PC-9 (cell line): ENCODE data around the gene RNF157. TPM values are rescaled to one million over a fixed set of nuclear protein-coding genes. Genes with fewer than 3 reads are reported as not detected.
A peak's percentile ranks its signal among the peaks of the same experiment; 100 is the strongest.

Experiments used
- BruUV-seq: library from RNA; stranded (reverse); fragments of 400-500 nt; replicated peaks from 2 replicates; lab custom pipeline; 2021; lab: Mats Ljungman, UMichigan
- CTCF ChIA-PET: fragments of 300-600 bp; sonication (Branson Sonifier 250); formaldehyde crosslinking; loops from one replicate; lab custom pipeline; 2022; ENCODE audit warnings: antibody characterized with exemption; lab: Charles Lee
- POLR2A ChIA-PET: fragments of 300-600 bp; sonication (Branson Sonifier 250); formaldehyde crosslinking; loops from one replicate; lab custom pipeline; 2022; ENCODE audit warnings: antibody characterized with exemption; ENCODE audit not compliant: unreplicated experiment; lab: Charles Lee
- DNase-seq, 2 experiments: peaks; one replicate each; pipeline versions ENCODE4 v3.0.0 to v3.0.0-alpha.2; 2015 to 2022; ENCODE audit warnings: mixed read lengths in 1 of 2
- H2AFZ ChIP-seq: fragments of 200-600 bp; sonication (generic); 2 replicates; pipeline ENCODE4 v1.8.1; 2017; ENCODE audit warnings: antibody characterized with exemption
- H3F3A ChIP-seq: fragments of 200-600 bp; sonication (generic); 2 replicates; pipeline ENCODE4 v1.8.1; 2017; ENCODE audit warnings: antibody characterized with exemption, mild to moderate bottlenecking, low read depth; ENCODE audit not compliant: insufficient read depth
- H3K27ac ChIP-seq: fragments of 200-600 bp; sonication (generic); 2 replicates; pipeline ENCODE4 v1.6.1; 2016; ENCODE audit warnings: mixed run types
- H3K27me3 ChIP-seq: fragments of 200-600 bp; sonication (generic); 2 replicates; pipeline ENCODE4 v1.6.1; 2016; ENCODE audit warnings: low read depth, mixed run types; ENCODE audit not compliant: insufficient read depth
- H3K36me3 ChIP-seq: fragments of 200-600 bp; sonication (generic); 2 replicates; pipeline ENCODE4 v1.6.1; 2016; ENCODE audit warnings: low read depth, mixed run types
- H3K4me1 ChIP-seq: fragments of 200-600 bp; sonication (generic); replicated peaks from 2 replicates; pipeline ENCODE4 v1.6.1; 2016; ENCODE audit warnings: mixed run types; ENCODE audit not compliant: insufficient read depth
- H3K4me2 ChIP-seq: fragments of 200-600 bp; sonication (generic); 2 replicates; pipeline ENCODE4 v1.6.1; 2017; ENCODE audit warnings: mixed run types
- H3K4me3 ChIP-seq: fragments of 200-600 bp; sonication (generic); 2 replicates; pipeline ENCODE4 v1.6.1; 2016; ENCODE audit warnings: mixed run types
- H3K79me2 ChIP-seq: fragments of 200-600 bp; sonication (generic); 2 replicates; pipeline ENCODE4 v1.6.1; 2017; ENCODE audit warnings: low read depth, mixed run types
- H3K9me2 ChIP-seq: fragments of 200-600 bp; sonication (generic); 2 replicates; pipeline ENCODE4 v1.8.1; 2017; ENCODE audit warnings: mild to moderate bottlenecking; ENCODE audit not compliant: insufficient read depth
- H3K9me3 ChIP-seq: fragments of 200-600 bp; sonication (generic); 2 replicates; pipeline ENCODE4 v1.8.1; 2016; ENCODE audit warnings: low read depth; ENCODE audit not compliant: insufficient read depth
- H4K20me1 ChIP-seq: fragments of 200-600 bp; sonication (generic); 2 replicates; pipeline ENCODE4 v1.8.1; 2017; ENCODE audit not compliant: insufficient read depth
- CTCF ChIP-seq: fragments of 200-600 bp; sonication (generic); conservative IDR thresholded peaks from 2 replicates; pipeline ENCODE4 v1.6.1; 2017; ENCODE audit warnings: mixed run types, antibody characterized with exemption, mild to moderate bottlenecking, moderate library complexity
- EZH2 ChIP-seq: fragments of 200-600 bp; sonication (generic); IDR thresholded peaks from 2 replicates; pipeline ENCODE4 v1.8.0; 2017; ENCODE audit warnings: antibody characterized with exemption, low read depth
- intact Hi-C: fragments of 100-400 bp; cut with micrococcal nuclease; formaldehyde crosslinking; loops from one replicate; pipeline ENCODE4 v1.10.0; 2022; ENCODE audit not compliant: unreplicated experiment
- total RNA-seq: library from RNA; stranded (reverse); gene quantifications from 2 replicates; pipeline ENCODE4 v1.2.3, GENCODE V29; 2021

Gene RNF157
- total RNA-seq, 1 experiment from 2014 or later = 7.2 TPM

GRCh38 chr17:76141212-76142038, 98.9 kb downstream of the RNF157 start, which contains the start of gene FOXJ1:
Gene FOXJ1 (minus strand): TSS chr17:76141245. CDS start chr17:76140395, 850 bp downstream.
- H3K79me2 ChIP-seq = no peaks in the 10 kb centered on the region

GRCh38 chr17:76140661-76141211, 99.6 kb downstream of the RNF157 start:
- H3K36me3 ChIP-seq = no peaks in the 10 kb centered on the region
- peaks cover 10% of the 10 kb centered on the region; the same call in 1 of the 2 replicates for H3F3A ChIP-seq
- peaks cover 27% of the 10 kb centered on the region for H3K4me1 ChIP-seq
- no peak for TF ChIP-seq CTCF
- TF ChIP-seq EZH2 = no peak
- POLR2A ChIA-PET = interaction anchor here (0.6 to 1.3 kb wide), 3 partner anchors 8 to 285 kb away, joined by 3 to 37 read pairs (median 29); partner anchors contain the start of gene WBP2
- peak overlapping the region; percentile 65 for H3K4me2 ChIP-seq
- intact Hi-C loops = loop anchor here (1.0 kb wide), 1 partner anchor 8 kb away; no protein-coding TSS in a partner anchor
- H3K27me3 ChIP-seq = no peaks in the 10 kb centered on the region
- H4K20me1 ChIP-seq = no peaks in the 10 kb centered on the region
- H3K9me3 ChIP-seq = no peaks in the 10 kb centered on the region
- no peak overlapping the region for H3K27ac ChIP-seq
- H3K9me2 ChIP-seq = no peaks in the 10 kb centered on the region
- H3K79me2 ChIP-seq = no peaks in the 10 kb centered on the region
- H2AFZ ChIP-seq = no peak overlapping the region
- H3K4me3 ChIP-seq = no peak overlapping the region
- BruUV-seq = TSS peak; percentile 53
- DNase-seq = no peak
- CTCF ChIA-PET = interaction anchor here (0.6 kb wide), 1 partner anchor 126 kb away, joined by 9 read pairs; no protein-coding TSS in a partner anchor

More at GRCh38 chr17:76141212-76142038, 98.9 kb downstream of the RNF157 start, which contains the start of gene FOXJ1:
- H3K4me2 ChIP-seq = peak within 1 kb of the TSS; percentile 65
- DNase-seq = peak; percentile 78 to 95
- no peak within 1 kb of the TSS for H2AFZ ChIP-seq
- intact Hi-C loops = loop anchor here (1.0 kb wide), 1 partner anchor 9 kb away; no protein-coding TSS in a partner anchor
- H3K27me3 ChIP-seq = no peaks in the 10 kb centered on the region
- H3K9me2 ChIP-seq = no peaks in the 10 kb centered on the region
- ChIA-PET POLR2A (interaction anchor here (0.6 to 1.3 kb wide), 3 partner anchors 9 to 286 kb away, joined by 3 to 37 read pairs (median 29); partner anchors contain the start of gene WBP2), CTCF (interaction anchor here (0.6 to 0.9 kb wide), 2 partner anchors 15 to 126 kb away, joined by 3 to 9 read pairs; no protein-coding TSS in a partner anchor)
- H4K20me1 ChIP-seq = no peaks in the 10 kb centered on the region
- BruUV-seq = TSS peak; percentile 67
- peaks cover 27% of the 10 kb centered on the region for H3K4me1 ChIP-seq
- 0 out of 2 replicates have a peak within 1 kb of the TSS, but pooled peaks have one; percentile 26 for H3K4me3 ChIP-seq
- no peaks in the 10 kb centered on the region for H3K9me3 ChIP-seq
- peaks cover 10% of the 10 kb centered on the region; the same call in 1 of the 2 replicates for H3F3A ChIP-seq
- H3K27ac ChIP-seq = no peak within 1 kb of the TSS
- H3K36me3 ChIP-seq = no peaks in the 10 kb centered on the region
- TF ChIP-seq EZH2 (no peak), CTCF (no peak)
